ENCODE data around the gene ABHD2. TPM values are rescaled to one million over a fixed set of nuclear protein-coding genes. Genes with fewer than 3 reads are reported as not detected.

Gene ABHD2
- total RNA-seq, 1 donor, result 115 TPM

DNA sequence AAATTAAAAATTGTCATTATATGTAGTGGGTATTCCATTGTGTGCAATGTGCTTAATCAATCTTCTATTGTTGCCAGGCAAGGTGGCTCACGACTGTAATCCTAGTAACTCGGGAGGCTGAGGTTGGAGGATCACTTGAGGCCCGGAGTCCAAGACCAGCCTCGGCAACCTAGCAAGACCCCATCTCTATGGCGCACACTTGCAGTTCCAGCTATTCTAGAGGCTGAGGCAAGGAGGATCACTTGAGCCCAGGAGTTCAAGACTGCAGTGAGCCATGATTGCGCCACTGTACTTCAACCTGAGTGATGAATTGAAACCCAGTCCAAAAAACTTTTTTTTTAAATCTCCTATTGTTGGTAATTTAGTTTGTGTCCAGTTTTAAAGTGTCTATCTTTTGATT, 33.4 kb upstream of the ABHD2 start:
- no peak overlapping the region for H3K4me2 ChIP-seq (ENCODE audit: insufficient read depth, low read length)

DNA sequence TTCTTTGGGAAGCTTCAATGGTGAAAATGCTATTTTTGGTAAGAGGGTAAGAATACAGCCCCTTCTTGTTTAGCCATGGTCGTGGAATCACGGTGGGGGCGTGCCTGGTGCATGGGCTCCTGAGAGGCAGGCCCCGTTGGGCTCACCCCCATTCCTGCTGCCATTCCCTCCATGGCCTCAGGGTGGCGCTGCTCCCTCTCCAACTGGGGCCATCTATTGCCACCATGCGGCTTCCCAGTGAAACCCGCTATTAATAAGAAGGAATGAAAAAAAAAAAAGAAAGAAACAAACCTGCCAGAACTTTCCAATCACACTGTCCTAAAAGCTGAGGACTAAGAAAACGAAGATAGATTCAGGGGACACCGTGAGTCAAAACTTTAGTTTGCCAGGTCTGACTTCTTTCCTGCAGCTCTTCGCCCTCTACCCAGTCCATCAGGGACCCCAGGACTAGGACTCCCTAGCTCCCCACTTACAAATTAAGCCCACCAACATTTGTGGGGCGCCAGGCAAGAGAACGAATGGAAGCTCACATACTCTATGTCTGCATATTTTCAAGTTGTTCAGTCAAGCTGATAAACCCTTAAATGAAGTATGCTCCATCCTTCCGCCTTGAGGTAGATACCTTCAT, 30.6 kb upstream of the ABHD2 start:
- TF ChIP-seq, protein P1, sequence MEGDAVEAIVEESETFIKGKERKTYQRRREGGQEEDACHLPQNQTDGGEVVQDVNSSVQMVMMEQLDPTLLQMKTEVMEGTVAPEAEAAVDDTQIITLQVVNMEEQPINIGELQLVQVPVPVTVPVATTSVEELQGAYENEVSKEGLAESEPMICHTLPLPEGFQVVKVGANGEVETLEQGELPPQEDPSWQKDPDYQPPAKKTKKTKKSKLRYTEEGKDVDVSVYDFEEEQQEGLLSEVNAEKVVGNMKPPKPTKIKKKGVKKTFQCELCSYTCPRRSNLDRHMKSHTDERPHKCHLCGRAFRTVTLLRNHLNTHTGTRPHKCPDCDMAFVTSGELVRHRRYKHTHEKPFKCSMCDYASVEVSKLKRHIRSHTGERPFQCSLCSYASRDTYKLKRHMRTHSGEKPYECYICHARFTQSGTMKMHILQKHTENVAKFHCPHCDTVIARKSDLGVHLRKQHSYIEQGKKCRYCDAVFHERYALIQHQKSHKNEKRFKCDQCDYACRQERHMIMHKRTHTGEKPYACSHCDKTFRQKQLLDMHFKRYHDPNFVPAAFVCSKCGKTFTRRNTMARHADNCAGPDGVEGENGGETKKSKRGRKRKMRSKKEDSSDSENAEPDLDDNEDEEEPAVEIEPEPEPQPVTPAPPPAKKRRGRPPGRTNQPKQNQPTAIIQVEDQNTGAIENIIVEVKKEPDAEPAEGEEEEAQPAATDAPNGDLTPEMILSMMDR (IDR thresholded peaks at IDR 0.05; ENCODE audit: extremely low read depth, low read depth, low read length), result peak; percentile 99
- DNase-seq (ENCODE audit: insufficient read length, low spot score, missing footprints), result peak; percentile 77
- no peaks in the 10 kb centered on the region for H3K79me2 ChIP-seq (ENCODE audit: insufficient read depth, low read length)
- H3K36me3 ChIP-seq (ENCODE audit: insufficient read depth, low read length), result no peaks in the 10 kb centered on the region
- no peaks in the 10 kb centered on the region for H4K20me1 ChIP-seq (ENCODE audit: insufficient read depth, low read length)
- H2AFZ ChIP-seq (ENCODE audit: low read length), result peak overlapping the region; percentile 59
- no peaks in the 10 kb centered on the region for H3K27me3 ChIP-seq (ENCODE audit: insufficient read depth, low read length)
- no peak overlapping the region for H3K4me2 ChIP-seq (ENCODE audit: insufficient read depth, low read length)
- H3K4me3 ChIP-seq (ENCODE audit: insufficient read depth, low read length), result no peak overlapping the region
- H3K4me1 ChIP-seq (ENCODE audit: insufficient read depth, low read length), result peaks cover 14% of the 10 kb centered on the region
- H3K27ac ChIP-seq (ENCODE audit: low read depth, low read length), result peak overlapping the region; percentile 50
- H3K9me3 ChIP-seq (ENCODE audit: low read depth, low read length), result no peaks in the 10 kb centered on the region

More for the DNA sequence above, 33.4 kb upstream of the ABHD2 start:
- no peaks in the 10 kb centered on the region for H4K20me1 ChIP-seq (ENCODE audit: insufficient read depth, low read length)
- H3K4me1 ChIP-seq (ENCODE audit: insufficient read depth, low read length), result peaks cover 29% of the 10 kb centered on the region
- H3K9me3 ChIP-seq (ENCODE audit: low read depth, low read length), result no peaks in the 10 kb centered on the region
- H3K27ac ChIP-seq (ENCODE audit: low read depth, low read length), result no peak overlapping the region
- H3K36me3 ChIP-seq (ENCODE audit: insufficient read depth, low read length), result no peaks in the 10 kb centered on the region
- H3K79me2 ChIP-seq (ENCODE audit: insufficient read depth, low read length), result no peaks in the 10 kb centered on the region
- TF ChIP-seq, protein P1 (IDR thresholded peaks at IDR 0.05; ENCODE audit: extremely low read depth, low read depth, low read length), result no peak
- no peak overlapping the region for H3K4me3 ChIP-seq (ENCODE audit: insufficient read depth, low read length)
- DNase-seq (ENCODE audit: insufficient read length, low spot score, missing footprints), result no peak
- no peak overlapping the region for H2AFZ ChIP-seq (ENCODE audit: low read length)
- H3K27me3 ChIP-seq (ENCODE audit: insufficient read depth, low read length), result no peaks in the 10 kb centered on the region

DNA sequence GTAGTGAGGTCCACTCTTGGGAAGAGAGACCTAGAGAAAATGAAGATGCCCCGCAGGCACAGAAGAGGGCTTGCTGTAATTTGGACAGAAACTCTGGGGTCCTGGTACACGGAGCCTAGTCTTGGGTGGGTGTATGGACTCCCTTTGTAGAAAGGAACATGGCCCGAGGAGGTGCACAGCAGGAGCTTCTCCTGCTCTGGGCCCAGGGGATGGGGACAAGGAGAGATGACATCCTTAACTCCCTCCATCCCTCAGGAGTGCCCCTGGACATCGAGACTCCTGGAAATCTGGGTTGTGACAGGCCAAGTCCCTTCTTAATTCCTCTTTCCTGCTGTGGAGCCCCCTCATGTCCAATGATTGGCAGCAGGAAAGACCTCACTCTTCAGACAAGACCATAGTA, 29.9 kb upstream of the ABHD2 start:
- Histone ChIP-seq H3K9me3 (ENCODE audit: low read depth, low read length) (no peaks in the 10 kb centered on the region), H2AFZ (ENCODE audit: low read length) (no peak overlapping the region)

DNA sequence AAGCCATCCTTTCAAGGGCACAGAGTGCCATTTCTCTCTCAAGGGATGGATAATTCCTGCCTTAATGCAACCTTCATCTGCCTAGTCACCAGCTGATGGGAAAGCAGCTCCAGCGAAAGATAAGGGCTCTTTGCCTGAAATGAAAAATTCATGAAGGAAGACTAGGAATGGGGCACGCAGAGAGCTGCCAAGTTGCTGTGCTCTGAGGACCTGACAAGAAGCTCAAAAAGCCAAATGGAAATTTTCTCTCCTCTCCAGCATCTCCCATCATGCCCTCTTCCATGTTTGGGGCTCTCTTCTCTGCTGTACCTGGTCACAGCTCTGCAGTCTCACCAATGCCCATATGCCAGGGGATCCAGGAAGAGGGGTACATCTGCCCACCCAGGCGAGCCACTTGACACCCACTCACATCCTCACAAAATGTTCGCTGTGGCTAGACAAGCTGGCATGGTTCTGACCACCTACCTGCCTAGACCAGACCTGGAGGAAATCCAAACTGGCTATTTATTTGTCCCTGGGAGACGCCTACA, 29.3 kb upstream of the ABHD2 start:
- H3K36me3 ChIP-seq (ENCODE audit: insufficient read depth, low read length), result no peaks in the 10 kb centered on the region
- H3K4me3 ChIP-seq (ENCODE audit: insufficient read depth, low read length), result no peak overlapping the region
- TF ChIP-seq, protein P1 (IDR thresholded peaks at IDR 0.05; ENCODE audit: extremely low read depth, low read depth, low read length), result no peak
- no peaks in the 10 kb centered on the region for H3K9me3 ChIP-seq (ENCODE audit: low read depth, low read length)
- H4K20me1 ChIP-seq (ENCODE audit: insufficient read depth, low read length), result no peaks in the 10 kb centered on the region
- H3K79me2 ChIP-seq (ENCODE audit: insufficient read depth, low read length), result no peaks in the 10 kb centered on the region
- no peak overlapping the region for H3K27ac ChIP-seq (ENCODE audit: low read depth, low read length)
- DNase-seq (ENCODE audit: insufficient read length, low spot score, missing footprints), result no peak
- H3K27me3 ChIP-seq (ENCODE audit: insufficient read depth, low read length), result no peaks in the 10 kb centered on the region
- H3K4me2 ChIP-seq (ENCODE audit: insufficient read depth, low read length), result no peak overlapping the region
- H3K4me1 ChIP-seq (ENCODE audit: insufficient read depth, low read length), result peaks cover 2% of the 10 kb centered on the region
- no peak overlapping the region for H2AFZ ChIP-seq (ENCODE audit: low read length)

More for the DNA sequence above, 29.9 kb upstream of the ABHD2 start:
- no peaks in the 10 kb centered on the region for H3K27me3 ChIP-seq (ENCODE audit: insufficient read depth, low read length)
- TF ChIP-seq, protein P1 (IDR thresholded peaks at IDR 0.05; ENCODE audit: extremely low read depth, low read depth, low read length), result no peak
- H4K20me1 ChIP-seq (ENCODE audit: insufficient read depth, low read length), result no peaks in the 10 kb centered on the region
- no peaks in the 10 kb centered on the region for H3K79me2 ChIP-seq (ENCODE audit: insufficient read depth, low read length)
- no peak overlapping the region for H3K27ac ChIP-seq (ENCODE audit: low read depth, low read length)
- peaks cover 7% of the 10 kb centered on the region for H3K4me1 ChIP-seq (ENCODE audit: insufficient read depth, low read length)
- no peaks in the 10 kb centered on the region for H3K36me3 ChIP-seq (ENCODE audit: insufficient read depth, low read length)
- no peak for DNase-seq (ENCODE audit: insufficient read length, low spot score, missing footprints)
- no peak overlapping the region for H3K4me2 ChIP-seq (ENCODE audit: insufficient read depth, low read length)
- no peak overlapping the region for H3K4me3 ChIP-seq (ENCODE audit: insufficient read depth, low read length)
